Endothelial cell of umbilical vein (primary cell): ENCODE data around the gene ERCC6L. TPM values are rescaled to one million over a fixed set of nuclear protein-coding genes. Genes with fewer than 3 reads are reported as not detected.

Experiments used
- BruUV-seq: library from RNA; stranded (reverse); fragments of 400-500 nt; replicated peaks from 2 replicates; lab custom pipeline; 2021; lab: Mats Ljungman, UMichigan
- CTCF ChIA-PET: fragments of 300-600, 350-600 bp; sonication (Branson Sonifier 250); formaldehyde crosslinking; loops from one replicate; lab custom pipeline; 2021; ENCODE audit warnings: antibody characterized with exemption, inconsistent platforms; lab: Charles Lee
- POLR2A ChIA-PET: fragments of 300-600, 350-600 bp; sonication (Branson Sonifier 250); formaldehyde crosslinking; loops from one replicate; lab custom pipeline; 2021; ENCODE audit warnings: antibody characterized with exemption, inconsistent platforms; lab: Charles Lee
- DNase-seq: peaks from one replicate; pipeline ENCODE4 v3.0.0-alpha.2; 2011; ENCODE audit warnings: low read depth, low spot score
- FAIRE-seq: peaks from 2 replicates; lab custom pipeline; 2011; peaks lifted over from hg19 to GRCh38; lab: Jason Lieb, UNC
- H2AFZ ChIP-seq: 2 replicates; pipeline ENCODE4 v1.6.0; 2012; ENCODE audit warnings: low read depth, low read length, control low read depth, inconsistent platforms
- H3K27ac ChIP-seq: 2 replicates; pipeline ENCODE4 v1.5.1; 2011; ENCODE audit warnings: low read depth, mild to moderate bottlenecking, control low read depth, low read length, moderate library complexity; ENCODE audit not compliant: insufficient read depth
- H3K27me3 ChIP-seq, 2 experiments: 2 replicates each; pipeline versions ENCODE4 v1.6.0 to v1.6.1; 2011; ENCODE audit warnings: low read length in 2 of 2, mixed read lengths in 1 of 2; ENCODE audit not compliant: control insufficient read depth in 2 of 2, insufficient read depth in 2 of 2
- H3K36me3 ChIP-seq, 2 experiments: 2 replicates in 1 of 2; 3 replicates in 1 of 2; pipeline ENCODE4 v1.5.1; 2011; ENCODE audit warnings: low read length in 2 of 2, mild to moderate bottlenecking in 1 of 2, moderate library complexity in 1 of 2; ENCODE audit not compliant: control insufficient read depth in 2 of 2, insufficient read depth in 2 of 2; ENCODE audit errors: extremely low read depth in 1 of 2
- H3K4me1 ChIP-seq: 3 replicates; pipeline ENCODE4 v1.5.1; 2011; ENCODE audit warnings: mild to moderate bottlenecking, low read length; ENCODE audit not compliant: control insufficient read depth, insufficient read depth; ENCODE audit errors: extremely low read depth
- H3K4me2 ChIP-seq: 2 replicates; pipeline ENCODE4 v1.6.1; 2011; ENCODE audit warnings: low read length, control low read depth, mixed read lengths; ENCODE audit not compliant: insufficient read depth
- H3K4me3 ChIP-seq, 3 experiments: fragments of 200-600 bp in 1 of 3; sonication (generic), shearing (Covaris generic) in 1 of 3; replicated peaks in 1 of 3; 2 replicates each; pipeline ENCODE4 v1.5.1; 2011 to 2016; ENCODE audit warnings: control low read depth in 3 of 3, low read length in 3 of 3, mild to moderate bottlenecking in 2 of 3, inconsistent platforms in 1 of 3, low read depth in 1 of 3, moderate library complexity in 1 of 3; ENCODE audit not compliant: insufficient read depth in 1 of 3
- H3K79me2 ChIP-seq: 2 replicates; pipeline ENCODE4 v1.6.0; 2012; ENCODE audit warnings: low read length, inconsistent platforms; ENCODE audit not compliant: control insufficient read depth, insufficient read depth
- H3K9ac ChIP-seq: replicated peaks from 2 replicates; pipeline ENCODE3; 2011; ENCODE audit warnings: low read length, control low read depth; ENCODE audit not compliant: insufficient read depth; ENCODE audit errors: extremely low read depth
- H3K9me1 ChIP-seq: replicated peaks from 3 replicates; pipeline ENCODE4 v1.6.0; 2011; ENCODE audit warnings: mild to moderate bottlenecking, low read length; ENCODE audit not compliant: control insufficient read depth, insufficient read depth; ENCODE audit errors: extremely low read depth
- H3K9me3 ChIP-seq: replicated peaks from 2 replicates; pipeline ENCODE4 v1.5.1; 2012; ENCODE audit warnings: low read length, inconsistent platforms; ENCODE audit not compliant: control insufficient read depth, insufficient read depth
- H4K20me1 ChIP-seq: replicated peaks from 2 replicates; pipeline ENCODE3; 2011; ENCODE audit warnings: mild to moderate bottlenecking, low read length; ENCODE audit not compliant: control insufficient read depth, insufficient read depth; ENCODE audit errors: extremely low read depth
- EZH2 ChIP-seq: IDR thresholded peaks from 2 replicates; pipeline ENCODE4 v1.6.1; 2012; ENCODE audit warnings: borderline replicate concordance, low read depth, mild to moderate bottlenecking, moderate library complexity, low read length, inconsistent platforms; ENCODE audit not compliant: severe bottlenecking
- FOS ChIP-seq: IDR thresholded peaks from 2 replicates; pipeline ENCODE4 v1.6.1; 2011; ENCODE audit warnings: mild to moderate bottlenecking, low read length, moderate library complexity, borderline replicate concordance; ENCODE audit not compliant: insufficient read depth
- GATA2 ChIP-seq: IDR thresholded peaks from 2 replicates; pipeline ENCODE4 v1.7.0; 2011; ENCODE audit warnings: low read depth, mild to moderate bottlenecking, moderate library complexity, mixed read lengths, low read length; ENCODE audit not compliant: insufficient read length, insufficient read depth
- JUN ChIP-seq: IDR thresholded peaks from 2 replicates; pipeline ENCODE4 v1.6.1; 2011; ENCODE audit warnings: borderline replicate concordance, low read depth; ENCODE audit not compliant: insufficient read length, insufficient read depth
- MYC ChIP-seq: IDR thresholded peaks from one replicate; pipeline ENCODE4 v1.6.1; 2011; ENCODE audit warnings: mild to moderate bottlenecking, low read depth, low read length
- POLR2A ChIP-seq: IDR thresholded peaks from 2 replicates; pipeline ENCODE4 v1.6.1; 2012; ENCODE audit warnings: low read depth, mild to moderate bottlenecking, control low read depth, low read length
- POLR2AphosphoS5 ChIP-seq: IDR thresholded peaks from 2 replicates; pipeline ENCODE4 v1.6.1; 2012; ENCODE audit warnings: low read depth, mild to moderate bottlenecking, control low read depth, low read length, moderate library complexity; ENCODE audit not compliant: insufficient read depth
- dilution Hi-C: fragments of 300-500 bp; cut with MboI; formaldehyde crosslinking; loops from one replicate; pipeline ENCODE4 v1.15.0; 2019; ENCODE audit warnings: low sequenced_read_pairs; ENCODE audit not compliant: extremely low pct_ligation_motif_present
- intact Hi-C: fragments of 100-400 bp; cut with micrococcal nuclease; formaldehyde crosslinking; loops from one replicate; pipeline ENCODE4 v1.10.0; 2022
- polyA plus RNA-seq, 4 experiments: library from polyadenylated mRNA; depleted of rRNA in 3 of 4; stranded (reverse) in 3 of 4; unstranded in 1 of 4; fragments of >200 nt; gene quantifications; 2 replicates each; pipeline versions ENCODE4 v1.2.1 to v1.2.3, GENCODE V29; 2011 to 2012; ENCODE audit warnings: missing spikeins in 1 of 4
- total RNA-seq: library from RNA; stranded (reverse); gene quantifications from 2 replicates; pipeline ENCODE4 v1.2.3, GENCODE V29; 2021
- TF ChIP-seq, protein P1 (sequence below), 2 donors: IDR thresholded peaks; 1 replicate in 1 of 2; 2 replicates in 1 of 2; pipeline ENCODE4 v1.5.1; 2011; ENCODE audit warnings: low read length in 2 of 2, mild to moderate bottlenecking in 2 of 2, moderate library complexity in 2 of 2, control low read depth in 1 of 2, inconsistent platforms in 1 of 2, low read depth in 1 of 2; ENCODE audit not compliant: insufficient read depth in 1 of 2; ENCODE audit errors: extremely low read depth in 1 of 2
- TF ChIP-seq, protein P2 (sequence below): IDR thresholded peaks from 2 replicates; pipeline ENCODE4 v1.6.1; 2011; ENCODE audit not compliant: insufficient read depth, insufficient read length

ERCC6L gene
- total and polyA plus RNA-seq, 2 donors (not counting 3 experiments of a cell fraction or from before 2014, with no cell fraction given): 0.92 to 6.7 TPM

DNA sequence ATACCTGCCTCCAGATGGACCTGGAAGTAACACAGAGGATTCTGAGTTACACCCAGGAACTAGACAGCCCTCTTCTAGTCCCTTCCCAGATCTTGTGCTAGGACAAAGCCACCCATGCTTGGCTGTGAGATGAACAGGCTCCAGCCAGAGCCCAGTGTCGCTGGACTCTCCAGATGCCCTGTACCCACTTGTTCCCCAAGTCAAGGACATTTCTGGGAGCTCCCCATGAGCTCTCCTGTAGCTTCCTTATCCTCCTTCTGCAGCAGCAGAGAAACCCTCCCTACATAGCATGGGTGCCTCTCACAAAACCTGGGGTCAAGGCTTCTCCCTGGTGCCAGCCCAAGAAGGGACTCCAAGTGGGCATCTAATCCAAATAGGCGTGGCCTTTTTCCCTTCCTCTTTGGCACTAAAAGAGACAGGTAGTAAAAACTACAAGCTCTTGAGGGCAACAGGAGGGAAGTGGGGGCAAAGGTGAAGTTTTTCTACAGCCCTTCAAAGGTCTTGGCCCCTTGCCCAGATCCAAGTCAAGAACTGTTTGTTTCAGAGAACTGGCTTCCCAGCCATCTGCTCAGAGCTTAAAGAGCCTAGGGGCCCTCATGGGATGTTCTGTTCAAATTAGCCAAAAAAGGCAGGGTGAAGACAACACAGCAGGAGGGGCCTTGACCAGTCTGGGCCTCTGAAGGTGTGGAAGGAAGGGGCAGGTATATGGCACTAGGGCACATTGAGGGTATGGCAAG, 8.5 kb upstream of the ERCC6L start:
- H3K27ac ChIP-seq: no peak overlapping the region
- FAIRE-seq (peak; percentile 98), DNase-seq (peak; percentile 60)
- H3K4me3 ChIP-seq: no peak overlapping the region
- H3K79me2 ChIP-seq: no peaks in the 10 kb centered on the region
- dilution Hi-C loops (no loop called here), intact Hi-C loops (loop anchor here (2.0 to 10.0 kb wide), 2 partner anchors 29 to 243 kb away; partner anchors contain the start of gene RPS4X)
- ChIA-PET CTCF (interaction anchor here (1.1 to 4.0 kb wide), 3 partner anchors 10 to 293 kb away, joined by 4 to 41 read pairs (median 8); partner anchors contain the start of gene RPS4X), POLR2A (interaction anchor here (1.2 kb wide), 1 partner anchor 30 kb away, joined by 14 read pairs; the partner anchor contains the start of gene RPS4X)
- H3K9ac ChIP-seq: no peak overlapping the region
- H3K4me1 ChIP-seq: peaks cover 16% of the 10 kb centered on the region
- H3K27me3 ChIP-seq: no peaks in the 10 kb centered on the region
- no peaks in the 10 kb centered on the region for H3K9me3 ChIP-seq
- no peak overlapping the region for H2AFZ ChIP-seq
- no peaks in the 10 kb centered on the region for H4K20me1 ChIP-seq
- TF ChIP-seq FOS (no peak), POLR2A (no peak), EZH2 (no peak), JUN (no peak), GATA2 (no peak), MYC (no peak), POLR2AphosphoS5 (no peak)
- TF ChIP-seq, protein P1, sequence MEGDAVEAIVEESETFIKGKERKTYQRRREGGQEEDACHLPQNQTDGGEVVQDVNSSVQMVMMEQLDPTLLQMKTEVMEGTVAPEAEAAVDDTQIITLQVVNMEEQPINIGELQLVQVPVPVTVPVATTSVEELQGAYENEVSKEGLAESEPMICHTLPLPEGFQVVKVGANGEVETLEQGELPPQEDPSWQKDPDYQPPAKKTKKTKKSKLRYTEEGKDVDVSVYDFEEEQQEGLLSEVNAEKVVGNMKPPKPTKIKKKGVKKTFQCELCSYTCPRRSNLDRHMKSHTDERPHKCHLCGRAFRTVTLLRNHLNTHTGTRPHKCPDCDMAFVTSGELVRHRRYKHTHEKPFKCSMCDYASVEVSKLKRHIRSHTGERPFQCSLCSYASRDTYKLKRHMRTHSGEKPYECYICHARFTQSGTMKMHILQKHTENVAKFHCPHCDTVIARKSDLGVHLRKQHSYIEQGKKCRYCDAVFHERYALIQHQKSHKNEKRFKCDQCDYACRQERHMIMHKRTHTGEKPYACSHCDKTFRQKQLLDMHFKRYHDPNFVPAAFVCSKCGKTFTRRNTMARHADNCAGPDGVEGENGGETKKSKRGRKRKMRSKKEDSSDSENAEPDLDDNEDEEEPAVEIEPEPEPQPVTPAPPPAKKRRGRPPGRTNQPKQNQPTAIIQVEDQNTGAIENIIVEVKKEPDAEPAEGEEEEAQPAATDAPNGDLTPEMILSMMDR (IDR thresholded peaks at IDR 0.05; ENCODE audit: extremely low read depth in 1 of 2, insufficient read depth in 1 of 2, low read depth in 1 of 2, low read length in 2 of 2): no peak
- TF ChIP-seq, protein P2, sequence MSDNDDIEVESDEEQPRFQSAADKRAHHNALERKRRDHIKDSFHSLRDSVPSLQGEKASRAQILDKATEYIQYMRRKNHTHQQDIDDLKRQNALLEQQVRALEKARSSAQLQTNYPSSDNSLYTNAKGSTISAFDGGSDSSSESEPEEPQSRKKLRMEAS: no peak
- no peak overlapping the region for H3K4me2 ChIP-seq
- H3K36me3 ChIP-seq: no peaks in the 10 kb centered on the region
- no peaks in the 10 kb centered on the region for H3K9me1 ChIP-seq
- BruUV-seq: no TSS peak
